Prostate gland (tissue), 2 donors: ENCODE results near the gene ACTN4. TPM values are rescaled to one million over a fixed set of nuclear protein-coding genes. Genes with fewer than 3 reads are reported as not detected.
A peak's percentile ranks its signal among the peaks of the same experiment; 100 is the strongest.

Experiments
- DNase-seq: peaks from one replicate; pipeline ENCODE4 v3.0.0-alpha.2; 2019; ENCODE audit warnings: low spot score
- H3K27ac ChIP-seq, 2 donors: fragments of 200-600 bp; sonication (generic); 2 replicates each; pipeline ENCODE4 v1.5.1; 2017 to 2019
- H3K27me3 ChIP-seq: fragments of 200-600 bp; sonication (generic); replicated peaks from 2 replicates; pipeline ENCODE4 v1.5.1; 2019; ENCODE audit not compliant: insufficient read depth
- H3K36me3 ChIP-seq, 2 donors: fragments of 200-600 bp; sonication (generic); 1 replicate in 1 of 2; 2 replicates in 1 of 2; pipeline versions ENCODE4 v1.5.1 to v1.8.1; 2017 to 2019
- H3K4me1 ChIP-seq: fragments of 200-600 bp; sonication (generic); replicated peaks from 2 replicates; pipeline ENCODE4 v1.5.1; 2019
- H3K4me3 ChIP-seq, 2 donors: fragments of 200-600 bp; sonication (generic); 2 replicates each; pipeline ENCODE4 v1.5.1; 2017 to 2019
- H3K9me3 ChIP-seq: fragments of 200-600 bp; sonication (generic); 2 replicates; pipeline ENCODE4 v1.5.1; 2017
- POLR2A ChIP-seq: fragments of 450-650 bp; IDR thresholded peaks from one replicate; pipeline ENCODE4 v1.6.1; 2016; ENCODE audit warnings: antibody characterized with exemption, mild to moderate bottlenecking
- POLR2AphosphoS5 ChIP-seq: sonication (generic); formaldehyde crosslinking; IDR thresholded peaks from one replicate; pipeline ENCODE4 v1.6.1; 2017; ENCODE audit warnings: antibody characterized with exemption
- WGBS: methylation state at CpG from one replicate; pipeline ENCODE4 v1.1.5; 2018; 5-methylcytosine and 5-hydroxymethylcytosine counted together
- intact Hi-C: fragments of 100-400 bp; cut with DNase I; formaldehyde crosslinking; loops from one replicate; pipeline ENCODE4 v1.14.2; 2022
- total RNA-seq, 2 donors: library from RNA; depleted of rRNA; stranded (reverse); fragments of >200 nt; gene quantifications; one replicate each; pipeline ENCODE4 v1.1.0, GENCODE V29; 2016
- TF ChIP-seq, protein P1 (sequence below), 4 experiments: fragments of 200-600 bp in 2 of 4; fragments of 450-650 bp in 2 of 4; sonication (generic) in 2 of 4; IDR thresholded peaks; 1 replicate in 3 of 4; 2 replicates in 1 of 4; pipeline ENCODE4 v1.5.1; 2016 to 2019; ENCODE audit warnings: antibody characterized with exemption in 4 of 4, mild to moderate bottlenecking in 2 of 4, moderate library complexity in 2 of 4

Gene ACTN4
- total RNA-seq, 2 donors from 2014 or later = 312 to 330 TPM

GRCh38 chr19:38713227-38713649 is 65.8 kb downstream of the ACTN4 start:
- Histone ChIP-seq H3K36me3 (peaks cover 19 to 20% of the 10 kb centered on the region in 2 donors), H3K9me3 (no peaks in the 10 kb centered on the region)

DNA sequence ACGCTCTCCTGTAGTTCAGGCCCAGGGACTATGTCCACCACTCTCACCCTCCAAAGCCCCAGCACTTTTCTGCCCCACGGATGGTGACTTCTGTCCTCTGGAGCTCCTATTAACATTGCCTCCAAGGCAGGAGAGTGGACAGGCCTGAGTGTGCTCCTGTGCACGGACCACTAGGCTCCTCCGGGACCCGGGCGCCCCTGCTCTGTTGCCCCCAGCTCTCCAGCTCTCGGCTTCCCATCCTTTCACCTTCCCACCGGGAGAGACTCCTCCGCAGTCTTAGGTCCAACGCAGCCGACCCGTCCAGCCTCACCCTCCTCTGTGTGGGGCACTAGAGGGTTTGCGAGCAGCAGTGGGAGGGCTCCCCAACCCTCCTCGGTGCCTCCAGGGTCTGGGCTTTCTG is 66.4 kb downstream of the ACTN4 start:
- TF ChIP-seq, protein P1, sequence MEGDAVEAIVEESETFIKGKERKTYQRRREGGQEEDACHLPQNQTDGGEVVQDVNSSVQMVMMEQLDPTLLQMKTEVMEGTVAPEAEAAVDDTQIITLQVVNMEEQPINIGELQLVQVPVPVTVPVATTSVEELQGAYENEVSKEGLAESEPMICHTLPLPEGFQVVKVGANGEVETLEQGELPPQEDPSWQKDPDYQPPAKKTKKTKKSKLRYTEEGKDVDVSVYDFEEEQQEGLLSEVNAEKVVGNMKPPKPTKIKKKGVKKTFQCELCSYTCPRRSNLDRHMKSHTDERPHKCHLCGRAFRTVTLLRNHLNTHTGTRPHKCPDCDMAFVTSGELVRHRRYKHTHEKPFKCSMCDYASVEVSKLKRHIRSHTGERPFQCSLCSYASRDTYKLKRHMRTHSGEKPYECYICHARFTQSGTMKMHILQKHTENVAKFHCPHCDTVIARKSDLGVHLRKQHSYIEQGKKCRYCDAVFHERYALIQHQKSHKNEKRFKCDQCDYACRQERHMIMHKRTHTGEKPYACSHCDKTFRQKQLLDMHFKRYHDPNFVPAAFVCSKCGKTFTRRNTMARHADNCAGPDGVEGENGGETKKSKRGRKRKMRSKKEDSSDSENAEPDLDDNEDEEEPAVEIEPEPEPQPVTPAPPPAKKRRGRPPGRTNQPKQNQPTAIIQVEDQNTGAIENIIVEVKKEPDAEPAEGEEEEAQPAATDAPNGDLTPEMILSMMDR (IDR thresholded peaks at IDR 0.05) = no peak
- TF ChIP-seq POLR2A = no peak
- TF ChIP-seq POLR2AphosphoS5 = no peak
- H3K4me3 ChIP-seq = no peak overlapping the region
- no peak for DNase-seq
- peaks cover 27% of the 10 kb centered on the region for H3K4me1 ChIP-seq
- peaks cover 19 to 20% of the 10 kb centered on the region in 2 donors for H3K36me3 ChIP-seq
- H3K27me3 ChIP-seq = no peaks in the 10 kb centered on the region
- 86% methylated on average over 14 of the region's 14 CpGs for WGBS
- H3K9me3 ChIP-seq = no peaks in the 10 kb centered on the region
- intact Hi-C loops = loop anchor here (5.0 kb wide), 1 partner anchor 62 kb away; no protein-coding TSS in a partner anchor
- H3K27ac ChIP-seq = peak overlapping the region; percentile 74 to 77

More at GRCh38 chr19:38713227-38713649, 65.8 kb downstream of the ACTN4 start:
- 32% methylated on average over 19 of the region's 19 CpGs for WGBS
- TF ChIP-seq POLR2AphosphoS5 = peak; percentile 40
- no peak for TF ChIP-seq POLR2A
- Histone ChIP-seq H3K27ac (peak overlapping the region; percentile 74 to 77), H3K4me1 (peaks cover 32% of the 10 kb centered on the region), H3K4me3 (no peak overlapping the region), H3K27me3 (no peaks in the 10 kb centered on the region)
- intact Hi-C loops = loop anchor here (5.0 kb wide), 1 partner anchor 61 kb away; no protein-coding TSS in a partner anchor
- no peak for DNase-seq

- H3K36me3 ChIP-seq = peaks cover 17 to 19% of the 10 kb centered on the region in 2 donors
- peaks cover 25% of the 10 kb centered on the region for H3K4me1 ChIP-seq
- no peak for DNase-seq
- TF ChIP-seq POLR2AphosphoS5 = no peak
- TF ChIP-seq, protein P1 (IDR thresholded peaks at IDR 0.05) = no peak
- no peak for TF ChIP-seq POLR2A
- no peaks in the 10 kb centered on the region for H3K27me3 ChIP-seq
- H3K9me3 ChIP-seq = no peaks in the 10 kb centered on the region
- WGBS = 67% methylated on average over 14 of the region's 14 CpGs
- H3K4me3 ChIP-seq = no peak overlapping the region
- H3K27ac ChIP-seq = peak overlapping the region; percentile 74 to 77
- intact Hi-C loops = loop anchor here (5.0 kb wide), 1 partner anchor 62 kb away; no protein-coding TSS in a partner anchor
These were observed 66.9 kb downstream of the ACTN4 start for GRCh38 chr19:38714354-38714778.

- H3K36me3 ChIP-seq = peaks cover 15 to 19% of the 10 kb centered on the region in 2 donors
- WGBS = 62% methylated on average over 3 of the region's 3 CpGs
These were observed 68.1 kb downstream of the ACTN4 start for GRCh38 chr19:38715555-38715954.

GRCh38 chr19:38717051-38717450 is 69.6 kb downstream of the ACTN4 start:
- H3K27ac ChIP-seq = no peak overlapping the region
- 99% methylated on average over 12 of the region's 17 CpGs for WGBS
- peaks cover 21 to 24% of the 10 kb centered on the region in 2 donors for H3K36me3 ChIP-seq
- intact Hi-C loops = no loop called here
- no peaks in the 10 kb centered on the region for H3K27me3 ChIP-seq
- no peak for DNase-seq
- TF ChIP-seq POLR2A = no peak
- TF ChIP-seq, protein P1 (IDR thresholded peaks at IDR 0.05) = no peak
- TF ChIP-seq POLR2AphosphoS5 = no peak
- no peaks in the 10 kb centered on the region for H3K9me3 ChIP-seq
- H3K4me3 ChIP-seq = no peak overlapping the region
- H3K4me1 ChIP-seq = peaks cover 8% of the 10 kb centered on the region

More at GRCh38 chr19:38715555-38715954, 68.1 kb downstream of the ACTN4 start:
- Histone ChIP-seq H3K4me3 (no peak overlapping the region), H3K27me3 (no peaks in the 10 kb centered on the region), H3K9me3 (no peaks in the 10 kb centered on the region), H3K27ac (no peak overlapping the region), H3K4me1 (peaks cover 23% of the 10 kb centered on the region)
- TF ChIP-seq POLR2A (no peak), POLR2AphosphoS5 (no peak)
- TF ChIP-seq, protein P1 (IDR thresholded peaks at IDR 0.05) = no peak
- intact Hi-C loops = no loop called here
- no peak for DNase-seq
